ENCODE data around the gene KCNH1.

KCNH1 gene

DNA sequence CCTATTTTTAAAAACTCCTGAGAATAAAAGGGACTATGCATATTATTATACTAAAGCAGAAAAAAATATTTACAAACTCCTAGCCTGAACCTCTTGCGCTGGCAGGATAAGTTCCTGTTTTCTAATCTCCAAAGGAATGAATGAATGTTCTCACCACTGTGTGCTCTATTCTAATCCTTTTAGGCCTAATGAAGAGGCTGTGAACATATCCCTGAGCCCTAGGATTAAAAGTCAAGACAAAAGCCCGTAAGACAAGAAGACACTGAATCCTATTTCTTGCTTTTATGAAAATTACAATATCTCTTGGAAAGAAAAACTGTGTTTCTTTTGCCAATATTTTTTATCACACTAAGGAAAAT, 487.7 kb downstream of the KCNH1 start:
- DNase-seq (ENCODE audit: low read depth): no peak

GRCh38 chr1:210645582-210646257, 488.2 kb downstream of the KCNH1 start:
- DNase-seq (ENCODE audit: low read depth): no peak

- no peak for DNase-seq (ENCODE audit: low read depth)
These were observed 492.4 kb downstream of the KCNH1 start for GRCh38 chr1:210641582-210641981.

GRCh38 chr1:210635108-210635507, 498.8 kb downstream of the KCNH1 start:
- no peak for DNase-seq (ENCODE audit: low read depth)

DNA sequence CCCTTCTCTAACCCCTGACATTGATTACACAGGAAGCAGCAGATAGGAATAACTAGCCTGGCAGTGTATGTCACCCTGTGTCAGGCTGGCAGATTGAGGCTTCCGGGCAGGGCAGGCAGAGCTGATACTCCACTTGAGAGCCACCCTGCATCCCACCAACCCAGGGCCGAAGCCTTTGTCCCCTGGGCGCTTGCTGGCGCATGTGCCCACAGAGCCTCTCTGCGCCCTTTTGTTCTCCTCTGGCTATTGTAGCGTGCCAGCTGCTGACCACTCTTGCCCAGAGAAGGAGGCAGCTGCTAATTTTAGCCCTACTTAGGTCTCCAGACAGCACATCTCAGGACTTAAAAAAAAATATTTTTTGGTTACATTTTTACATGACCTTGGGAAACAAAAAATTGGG, 500.3 kb downstream of the KCNH1 start:
- no peak for DNase-seq (ENCODE audit: low read depth)

DNA sequence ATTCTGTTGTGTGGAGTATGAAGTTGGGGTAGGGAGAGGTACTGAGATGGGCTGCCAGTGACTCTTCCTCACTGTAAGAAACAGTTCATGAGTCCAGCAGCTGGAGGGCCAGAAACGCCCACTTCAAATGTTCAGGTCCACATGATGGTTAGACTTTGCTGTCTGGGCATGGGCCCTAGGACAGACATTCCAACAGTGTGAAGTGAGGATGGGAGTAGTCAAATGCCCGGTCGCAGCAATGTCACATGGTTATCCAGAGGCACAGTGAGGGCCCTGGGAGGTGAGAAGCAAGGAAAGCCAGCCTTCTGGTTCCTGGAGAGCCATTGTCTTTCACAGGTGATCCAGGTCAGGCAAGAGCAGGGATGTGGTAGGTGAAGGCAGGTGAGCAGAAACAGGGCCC, 500.8 kb downstream of the KCNH1 start:
- DNase-seq (ENCODE audit: low read depth): no peak

- no peak for DNase-seq (ENCODE audit: low read depth)
These were observed 502.5 kb downstream of the KCNH1 start for GRCh38 chr1:210631399-210631798.

GRCh38 chr1:210629276-210629675, 504.7 kb downstream of the KCNH1 start:
- no peak for DNase-seq (ENCODE audit: low read depth)

DNA sequence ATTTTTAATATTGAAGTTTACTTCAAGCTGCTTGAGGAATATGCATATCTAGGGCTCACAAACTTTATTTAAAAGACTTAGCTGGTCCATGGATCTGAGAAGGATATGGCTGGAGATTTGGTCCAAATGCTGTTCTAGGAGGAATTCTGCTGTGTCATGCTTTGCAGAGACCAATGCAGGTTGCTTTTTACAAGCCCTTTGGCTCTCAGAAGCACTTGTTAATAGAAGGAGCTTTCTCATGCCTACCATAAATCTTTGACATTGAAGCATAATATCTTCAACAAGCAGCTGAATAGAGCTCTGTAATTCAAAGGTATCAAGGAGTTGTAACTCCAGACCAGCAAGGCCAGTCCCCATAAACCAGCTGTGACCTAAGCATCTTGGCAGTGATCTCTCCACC, 506.2 kb downstream of the KCNH1 start:
- DNase-seq (ENCODE audit: low read depth): no peak

Measured in fibroblast of the conjunctiva (primary cell).